HG03565 (cell line): ENCODE results near the gene ZFPM1.

Experiments used
- ATAC-seq: cut with Tn5 transposase; IDR thresholded peaks from one replicate; pipeline ENCODE4 v1.9.1; 2021; ENCODE audit warnings: mild to moderate bottlenecking, moderate library complexity; ENCODE audit not compliant: unreplicated experiment

ZFPM1 gene

GRCh38 chr16:88585269-88585668 is 132.2 kb downstream of the ZFPM1 start:
- no peak for ATAC-seq

- ATAC-seq = no peak
These were observed 133.0 kb downstream of the ZFPM1 start for GRCh38 chr16:88585927-88586581.
